ENCODE data around the gene PTHLH. TPM values are rescaled to one million over a fixed set of nuclear protein-coding genes. Genes with fewer than 3 reads are reported as not detected.

The PTHLH gene
- total and polyA plus RNA-seq, 12 donors = 0.11 to 0.55 (median 0.30) TPM; not detected in 6

DNA sequence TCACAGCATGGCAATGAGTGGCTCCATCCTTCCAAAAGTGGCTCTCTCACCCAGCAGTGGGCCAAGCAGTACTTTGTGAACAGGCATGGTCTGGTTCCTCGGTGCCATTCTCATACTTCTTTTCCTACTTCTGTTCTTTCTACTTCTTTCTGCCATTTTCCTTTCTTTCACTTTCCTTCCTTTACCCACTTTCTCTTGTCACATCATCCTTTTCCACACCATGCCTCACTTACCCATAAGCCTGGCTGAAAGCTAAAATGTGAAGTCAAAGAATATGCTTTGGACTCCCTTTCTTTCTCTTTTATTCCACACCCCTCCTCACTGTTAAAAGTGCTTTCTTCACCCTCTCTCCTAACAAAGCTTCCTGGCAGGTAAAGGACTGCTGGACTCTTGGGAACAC, 57.0 kb downstream of the PTHLH start:
- Histone ChIP-seq H3K4me1 (replicated peaks in 1 of 2) (no peaks in the 10 kb centered on the region), H3K36me3 (replicated peaks in 1 of 2) (no peaks in the 10 kb centered on the region)
- WGBS, 4 donors = 91 to 96% (median 94%) methylated on average over 1 of the region's 1 CpG

DNA sequence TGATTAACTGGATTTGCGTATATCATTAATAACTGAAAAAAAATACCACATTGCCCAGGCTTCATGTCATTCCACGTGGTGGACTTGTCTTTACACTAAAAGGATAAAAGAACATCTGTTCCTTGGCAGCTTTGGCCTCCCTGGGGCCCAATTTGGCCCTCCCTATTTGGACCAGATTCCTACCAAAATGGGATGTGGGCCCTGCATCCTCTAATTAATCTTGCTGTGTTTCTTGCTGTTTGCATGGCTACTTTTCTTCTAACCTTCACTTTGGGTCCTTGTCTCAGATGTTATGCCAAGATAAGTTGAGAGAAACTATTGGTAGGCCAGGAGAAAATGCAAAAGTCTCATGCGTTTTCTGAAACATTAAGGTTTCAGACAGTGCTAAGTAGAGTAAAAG, 57.5 kb downstream of the PTHLH start:
- Histone ChIP-seq H3K4me3 (no peak overlapping the region), H3K27me3 (no peaks in the 10 kb centered on the region), H3K27ac (no peak overlapping the region), H3K36me3 (replicated peaks in 1 of 2) (no peaks in the 10 kb centered on the region), H3K4me1 (replicated peaks in 1 of 2) (no peaks in the 10 kb centered on the region), H3K9me3 (replicated peaks in 1 of 3) (no peaks in the 10 kb centered on the region)
- intact Hi-C loops (cut with DNase I) = no loop called here
- no peak for TF ChIP-seq CTCF (IDR thresholded peaks at IDR 0.05)
- no peak for TF ChIP-seq POLR2A (IDR thresholded peaks at IDR 0.05)
- whole genome bisulfite sequencing, 4 donors = 27 to 49% (median 30%) methylated on average over 3 of the region's 3 CpGs
- no peak for DNase-seq

More for the DNA sequence above, 57.0 kb downstream of the PTHLH start:
- intact Hi-C loops (cut with DNase I) = no loop called here
- TF ChIP-seq POLR2A (IDR thresholded peaks at IDR 0.05) (no peak), CTCF (IDR thresholded peaks at IDR 0.05) (no peak)
- no peak for DNase-seq
- H3K27ac ChIP-seq = no peak overlapping the region
- no peaks in the 10 kb centered on the region for H3K27me3 ChIP-seq
- H3K4me3 ChIP-seq = no peak overlapping the region
- H3K9me3 ChIP-seq (replicated peaks in 1 of 3) = no peaks in the 10 kb centered on the region

- Histone ChIP-seq H3K36me3 (replicated peaks in 1 of 2) (no peaks in the 10 kb centered on the region), H3K27ac (no peak overlapping the region), H3K27me3 (no peaks in the 10 kb centered on the region), H3K4me1 (replicated peaks in 1 of 2) (no peaks in the 10 kb centered on the region), H3K9me3 (replicated peaks in 1 of 3) (no peaks in the 10 kb centered on the region), H3K4me3 (no peak overlapping the region)
- intact Hi-C loops (cut with DNase I) = no loop called here
- 65 to 78% (median 70%) methylated on average over 4 of the region's 4 CpGs for WGBS, 4 donors
- TF ChIP-seq POLR2A (IDR thresholded peaks at IDR 0.05) (no peak), CTCF (IDR thresholded peaks at IDR 0.05) (no peak)
- no peak for DNase-seq
Measured at GRCh38 chr12:27913999-27914614, 58.4 kb downstream of the PTHLH start.

DNA sequence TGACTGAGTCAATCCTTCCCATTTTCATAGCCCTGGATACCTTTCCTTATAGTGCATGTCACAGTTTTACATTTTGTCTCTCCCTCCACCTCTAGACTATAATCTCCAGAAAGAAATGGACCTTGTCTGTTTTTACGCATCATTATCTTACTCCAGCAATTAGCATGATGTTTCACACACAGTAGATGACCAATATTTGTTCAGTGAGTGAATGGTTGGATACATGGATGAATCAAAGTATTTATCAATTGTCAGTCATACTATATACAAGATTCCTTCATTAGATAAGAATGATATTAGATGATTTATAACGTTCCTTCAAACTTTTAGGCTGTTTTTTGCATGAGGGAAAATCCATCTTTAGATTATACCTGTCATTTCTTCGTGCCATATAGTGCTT, 61.1 kb downstream of the PTHLH start:
- intact Hi-C loops (cut with DNase I) = no loop called here
- Histone ChIP-seq H3K27ac (no peak overlapping the region), H3K4me3 (no peak overlapping the region), H3K4me1 (replicated peaks in 1 of 2) (no peaks in the 10 kb centered on the region), H3K27me3 (no peaks in the 10 kb centered on the region), H3K36me3 (replicated peaks in 1 of 2) (no peaks in the 10 kb centered on the region), H3K9me3 (replicated peaks in 1 of 3) (no peaks in the 10 kb centered on the region)
- TF ChIP-seq POLR2A (IDR thresholded peaks at IDR 0.05) (no peak), CTCF (IDR thresholded peaks at IDR 0.05) (no peak)
- no peak for DNase-seq
- 72 to 80% (median 77%) methylated on average over 3 of the region's 3 CpGs for WGBS, 4 donors

Small RNAs within 50 kb of the gene (small RNA-seq; reads per million reads assigned to genes)
- 0 reads per million in 2 donors for gene AC008011.1

Other genes with a start within 250 kb of the PTHLH start
- gene KLHL42, start 192.5 kb downstream of the PTHLH start, total RNA-seq = 10 to 100 TPM; 15.2 to 23.7 (median 19.1) TPM
- 10 to 100 TPM in 1 of 3 donors, 1 to 10 TPM in 2; 7.8 to 12.7 (median 9.4) TPM for gene KLHL42, start 192.5 kb downstream of the PTHLH start, polyA plus RNA-seq
- under 1 TPM in 1 of 9 donors, not detected in 8; 0.11 TPM for gene MANSC4, start 192.5 kb downstream of the PTHLH start, total RNA-seq
- gene MANSC4, start 192.5 kb downstream of the PTHLH start, polyA plus RNA-seq = under 1 TPM in 1 of 3 donors, not detected in 2; 0.07 TPM
- gene CCDC91, start 217.7 kb upstream of the PTHLH start, total RNA-seq = 10 to 100 TPM; 24.2 to 39.6 (median 32.4) TPM
- gene CCDC91, start 217.7 kb upstream of the PTHLH start, polyA plus RNA-seq = 10 to 100 TPM in 2 of 3 donors, 1 to 10 TPM in 1; 9.1 to 56.7 (median 51.6) TPM